Colonic mucosa (tissue), 4 donors: Measurements from ENCODE around the gene UBASH3B. TPM values are rescaled to one million over a fixed set of nuclear protein-coding genes. Genes with fewer than 3 reads are reported as not detected.
A peak's percentile ranks its signal among the peaks of the same experiment; 100 is the strongest.

Source experiments
- DNase-seq: peaks from one replicate; pipeline ENCODE4 v3.0.0-alpha.2; 2020
- H3K27ac ChIP-seq: fragments of 200-600 bp; one replicate; pipeline ENCODE4 v1.8.0; 2021
- H3K27me3 ChIP-seq: fragments of 200-600 bp; one replicate; pipeline ENCODE4 v1.8.0; 2021
- H3K36me3 ChIP-seq: fragments of 200-600 bp; one replicate; pipeline ENCODE4 v1.8.0; 2021
- H3K4me1 ChIP-seq: fragments of 200-600 bp; one replicate; pipeline ENCODE4 v1.8.0; 2021; ENCODE audit warnings: mild to moderate bottlenecking
- H3K4me3 ChIP-seq: fragments of 200-600 bp; one replicate; pipeline ENCODE4 v1.8.0; 2021
- H3K9ac ChIP-seq, 2 donors: one replicate each; pipeline ENCODE4 v1.7.0; 2013; ENCODE audit warnings: control low read depth in 2 of 2, low read depth in 2 of 2, low read length in 2 of 2
- H3K9me3 ChIP-seq: fragments of 200-600 bp; one replicate; pipeline ENCODE4 v1.8.0; 2021
- intact Hi-C: fragments of 100-400 bp; cut with DNase I; formaldehyde crosslinking; loops from one replicate; pipeline ENCODE4 v1.14.1; 2022
- total RNA-seq, 2 donors: library from RNA; stranded (reverse); fragmentation: NEBNext Ultra II Directional in 1 of 2; extraction: Animal tissue kit (Norgen Biotek cat#: 25700) in 1 of 2; gene quantifications; one replicate each; pipeline ENCODE4 v1.2.1, GENCODE V29; 2021
- TF ChIP-seq, protein P1 (sequence below): fragments of 200-600 bp; IDR thresholded peaks from one replicate; pipeline ENCODE4 v1.8.0; 2022; ENCODE audit warnings: antibody characterized with exemption, mild to moderate bottlenecking
- donor health status: healthy.
- donor health status: DM: no; HTN: no; CAD: no.
- donor health status: DM: no; HTN: no; CAD: no.

Gene UBASH3B
- total RNA-seq, 2 donors from 2014 or later: 3.7 to 5.8 TPM

DNA sequence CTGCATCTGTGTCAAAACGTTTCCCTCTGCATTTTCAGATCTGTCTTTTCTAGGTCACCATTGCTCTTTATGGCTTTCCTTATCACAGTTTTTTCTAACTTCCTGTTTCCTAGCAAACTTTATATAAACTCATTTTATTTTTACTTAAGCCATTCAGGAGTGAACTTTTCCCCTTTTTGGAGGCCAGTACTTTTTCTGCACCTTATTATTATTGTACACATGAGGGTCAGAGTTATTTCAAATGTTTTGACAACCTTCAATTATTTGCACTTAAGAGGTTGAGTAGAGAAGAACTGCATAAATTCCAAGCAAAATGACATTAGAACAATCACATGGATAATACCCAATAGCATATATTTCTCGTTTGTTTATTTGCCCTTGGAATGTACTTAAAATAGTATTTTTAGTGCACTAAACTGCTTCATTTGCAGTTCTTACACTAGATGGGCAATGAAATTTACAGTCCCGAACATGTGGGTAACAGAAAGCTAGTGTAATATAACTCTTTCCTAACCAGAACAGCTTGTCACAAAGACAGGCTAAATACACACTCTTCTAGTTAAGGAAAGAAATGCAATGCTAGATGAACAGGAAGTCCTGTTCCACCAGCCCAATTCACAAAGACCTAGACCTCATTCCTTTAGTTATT is 79.5 kb downstream of the UBASH3B start:
- Histone ChIP-seq H3K4me3 (no peak overlapping the region), H3K9me3 (no peaks in the 10 kb centered on the region), H3K4me1 (no peaks in the 10 kb centered on the region), H3K27me3 (no peaks in the 10 kb centered on the region), H3K27ac (no peak overlapping the region), H3K9ac (no peak overlapping the region), H3K36me3 (no peaks in the 10 kb centered on the region)
- DNase-seq: no peak
- TF ChIP-seq, protein P1, sequence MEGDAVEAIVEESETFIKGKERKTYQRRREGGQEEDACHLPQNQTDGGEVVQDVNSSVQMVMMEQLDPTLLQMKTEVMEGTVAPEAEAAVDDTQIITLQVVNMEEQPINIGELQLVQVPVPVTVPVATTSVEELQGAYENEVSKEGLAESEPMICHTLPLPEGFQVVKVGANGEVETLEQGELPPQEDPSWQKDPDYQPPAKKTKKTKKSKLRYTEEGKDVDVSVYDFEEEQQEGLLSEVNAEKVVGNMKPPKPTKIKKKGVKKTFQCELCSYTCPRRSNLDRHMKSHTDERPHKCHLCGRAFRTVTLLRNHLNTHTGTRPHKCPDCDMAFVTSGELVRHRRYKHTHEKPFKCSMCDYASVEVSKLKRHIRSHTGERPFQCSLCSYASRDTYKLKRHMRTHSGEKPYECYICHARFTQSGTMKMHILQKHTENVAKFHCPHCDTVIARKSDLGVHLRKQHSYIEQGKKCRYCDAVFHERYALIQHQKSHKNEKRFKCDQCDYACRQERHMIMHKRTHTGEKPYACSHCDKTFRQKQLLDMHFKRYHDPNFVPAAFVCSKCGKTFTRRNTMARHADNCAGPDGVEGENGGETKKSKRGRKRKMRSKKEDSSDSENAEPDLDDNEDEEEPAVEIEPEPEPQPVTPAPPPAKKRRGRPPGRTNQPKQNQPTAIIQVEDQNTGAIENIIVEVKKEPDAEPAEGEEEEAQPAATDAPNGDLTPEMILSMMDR: no peak
- intact Hi-C loops: no loop called here

DNA sequence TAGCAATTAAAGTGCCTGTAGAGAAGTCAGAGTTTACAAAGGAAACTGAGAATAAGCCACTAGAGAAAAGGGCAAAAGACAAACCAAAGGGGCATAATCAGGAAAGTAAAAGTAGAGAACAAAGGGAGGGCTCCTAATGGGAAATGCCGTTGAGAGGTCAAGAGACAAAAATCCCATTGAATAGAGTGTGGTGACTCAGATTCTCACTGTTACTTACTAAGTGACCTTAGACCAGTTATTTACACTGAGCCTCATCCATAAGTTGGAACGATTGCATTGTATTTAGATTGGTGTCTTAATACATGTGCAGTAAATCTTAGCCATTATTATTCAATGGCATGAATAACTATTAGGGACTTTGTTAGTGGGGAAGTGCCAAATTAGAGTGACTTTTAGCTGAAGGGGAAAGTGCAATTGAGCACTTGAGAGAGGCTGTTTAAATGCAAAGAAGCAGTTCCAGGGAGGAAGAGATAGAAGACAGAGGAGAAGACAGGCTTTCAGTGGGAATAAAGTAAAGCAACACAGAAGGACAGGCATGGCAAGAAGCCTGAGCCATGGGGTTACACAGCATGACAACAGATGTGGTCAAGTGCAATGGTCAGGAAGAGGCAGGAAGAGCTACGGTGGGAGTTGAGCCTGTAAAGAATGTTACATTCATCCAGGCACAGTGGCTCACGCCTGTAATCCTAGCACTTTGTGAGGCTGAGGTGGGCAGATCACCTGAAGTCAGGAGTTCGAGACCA is 82.6 kb downstream of the UBASH3B start:
- no peaks in the 10 kb centered on the region for H3K27me3 ChIP-seq
- TF ChIP-seq, protein P1: no peak
- H3K36me3 ChIP-seq: no peaks in the 10 kb centered on the region
- H3K4me1 ChIP-seq: no peaks in the 10 kb centered on the region
- intact Hi-C loops: no loop called here
- H3K4me3 ChIP-seq: no peak overlapping the region
- DNase-seq: no peak
- no peaks in the 10 kb centered on the region for H3K9me3 ChIP-seq
- no peak overlapping the region for H3K27ac ChIP-seq
- no peak overlapping the region for H3K9ac ChIP-seq

DNA sequence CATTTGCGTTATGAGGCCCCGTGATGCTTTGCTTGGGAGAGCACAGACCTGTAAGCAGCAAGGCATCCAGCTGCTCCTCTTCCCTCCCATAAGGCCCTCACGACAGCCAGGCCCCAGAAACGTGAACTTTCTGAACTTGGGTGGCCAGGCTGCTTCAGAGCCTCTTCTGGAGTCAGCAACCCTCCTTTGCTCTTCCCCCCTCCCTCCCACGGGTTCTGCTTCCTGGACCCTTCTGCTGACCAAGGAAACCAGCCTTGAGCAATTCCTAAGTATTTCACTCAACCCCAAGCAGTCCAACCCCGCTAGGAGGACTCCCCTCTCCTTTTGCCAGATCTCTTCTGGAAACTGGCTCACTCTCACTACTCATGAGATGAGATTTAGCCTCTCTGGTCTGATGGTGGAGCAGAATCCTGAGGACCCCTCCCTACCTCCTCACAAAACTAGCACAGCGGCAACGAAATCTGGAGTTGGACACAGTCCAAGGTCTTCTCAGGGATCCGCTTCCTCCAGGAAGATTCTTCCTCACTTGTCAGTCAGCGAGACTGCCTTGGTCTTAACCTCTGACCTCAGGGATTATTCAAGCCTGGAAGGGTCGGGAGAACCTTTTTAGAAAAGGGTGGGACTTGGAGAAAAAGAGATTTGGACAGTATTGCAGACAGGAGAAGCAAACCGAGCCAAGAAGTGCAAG is 86.2 kb downstream of the UBASH3B start:
- Histone ChIP-seq H3K27ac (peak overlapping the region; percentile 38), H3K9me3 (no peaks in the 10 kb centered on the region), H3K4me1 (no peaks in the 10 kb centered on the region), H3K27me3 (no peaks in the 10 kb centered on the region), H3K9ac (no peak overlapping the region), H3K36me3 (no peaks in the 10 kb centered on the region), H3K4me3 (no peak overlapping the region)
- TF ChIP-seq, protein P1: no peak
- intact Hi-C loops: no loop called here
- DNase-seq: no peak

DNA sequence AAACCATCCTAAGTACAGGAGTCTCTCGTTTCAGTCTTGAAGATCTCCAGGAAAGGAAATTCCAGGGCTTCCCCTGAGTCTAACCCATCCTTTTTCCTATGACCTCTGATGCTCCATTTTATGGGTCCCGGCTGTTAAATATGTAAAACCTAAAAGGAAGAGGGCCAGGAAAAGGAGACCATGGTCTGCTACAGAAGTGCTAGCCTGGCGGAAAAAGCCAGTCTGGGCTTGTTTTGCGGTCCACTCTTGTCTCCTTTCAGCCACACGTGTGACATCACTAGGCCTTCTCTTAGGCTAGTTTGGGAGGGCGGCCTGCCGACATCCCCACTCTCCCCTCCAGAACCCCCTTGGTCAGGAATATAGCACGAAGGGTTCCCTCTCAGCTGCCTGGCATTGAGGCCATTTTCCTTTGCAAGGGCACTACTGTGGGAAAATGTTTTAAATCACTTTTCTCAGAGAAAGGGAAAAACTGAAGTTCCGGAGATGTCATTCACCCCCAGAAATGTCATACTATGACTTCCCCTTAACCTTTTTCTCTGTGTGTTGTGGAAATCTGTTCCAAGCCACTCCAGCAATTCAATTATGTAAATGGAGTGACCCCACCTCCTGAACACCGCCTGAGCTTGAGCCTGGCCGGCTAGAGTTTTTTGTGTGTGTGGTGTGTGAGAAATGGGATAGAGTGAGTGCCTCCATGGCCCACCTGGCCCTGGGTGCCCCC is 86.9 kb downstream of the UBASH3B start:
- Histone ChIP-seq H3K9ac (no peak overlapping the region), H3K4me1 (no peaks in the 10 kb centered on the region), H3K36me3 (no peaks in the 10 kb centered on the region), H3K4me3 (no peak overlapping the region), H3K27ac (peak overlapping the region; percentile 38), H3K27me3 (no peaks in the 10 kb centered on the region), H3K9me3 (no peaks in the 10 kb centered on the region)
- no peak for DNase-seq
- TF ChIP-seq, protein P1: no peak
- intact Hi-C loops: no loop called here

DNA sequence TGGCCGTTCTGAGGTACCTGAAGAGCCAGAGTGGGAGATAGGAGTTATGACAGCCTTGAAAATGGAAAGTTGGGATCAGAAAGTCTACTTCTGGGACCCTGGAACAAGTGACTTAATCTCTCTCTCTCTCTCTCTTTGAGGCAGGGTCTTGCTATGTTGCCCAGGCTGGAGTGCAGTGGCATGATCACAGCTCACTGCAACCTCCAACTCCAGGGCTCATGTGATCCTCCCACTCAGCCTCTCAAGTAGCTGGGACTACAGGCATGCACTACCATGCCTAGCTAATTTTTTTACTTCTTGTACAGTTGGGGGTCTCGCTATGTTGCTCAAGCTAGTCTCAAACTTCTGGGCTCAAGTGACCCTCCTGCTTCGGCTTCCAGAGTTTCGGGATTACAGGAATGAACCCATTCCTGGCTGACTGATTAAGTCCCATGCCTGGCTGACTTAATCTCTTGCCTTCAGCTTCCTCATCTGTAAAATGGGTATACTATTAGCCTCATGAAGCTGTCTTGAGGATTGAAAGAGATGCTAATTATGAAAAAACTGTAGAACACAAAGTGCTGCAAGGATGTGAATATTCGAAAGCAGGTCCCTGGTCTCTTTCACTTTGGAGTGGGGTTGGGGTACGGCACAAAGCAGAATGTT is 87.7 kb downstream of the UBASH3B start:
- Histone ChIP-seq H3K27ac (peak overlapping the region; percentile 20), H3K36me3 (no peaks in the 10 kb centered on the region), H3K4me3 (no peak overlapping the region), H3K9ac (peak overlapping the region in 1 of 2 donors; percentile 37), H3K9me3 (no peaks in the 10 kb centered on the region), H3K4me1 (no peaks in the 10 kb centered on the region), H3K27me3 (no peaks in the 10 kb centered on the region)
- TF ChIP-seq, protein P1: no peak
- intact Hi-C loops: no loop called here
- DNase-seq: no peak
